Endothelial cell of umbilical vein (primary cell): ENCODE measurements around the gene FAM181A.

Experiments
- CTCF ChIP-seq, 2 donors: IDR thresholded peaks; 1 replicate in 1 of 2; 2 replicates in 1 of 2; pipeline ENCODE4 v1.5.1; 2011; ENCODE audit warnings: low read length in 2 of 2, mild to moderate bottlenecking in 2 of 2, moderate library complexity in 2 of 2, control low read depth in 1 of 2, inconsistent platforms in 1 of 2, low read depth in 1 of 2; ENCODE audit not compliant: insufficient read depth in 1 of 2; ENCODE audit errors: extremely low read depth in 1 of 2
- EZH2 ChIP-seq: IDR thresholded peaks from 2 replicates; pipeline ENCODE4 v1.6.1; 2012; ENCODE audit warnings: borderline replicate concordance, low read depth, mild to moderate bottlenecking, moderate library complexity, low read length, inconsistent platforms; ENCODE audit not compliant: severe bottlenecking
- FOS ChIP-seq: IDR thresholded peaks from 2 replicates; pipeline ENCODE4 v1.6.1; 2011; ENCODE audit warnings: mild to moderate bottlenecking, low read length, moderate library complexity, borderline replicate concordance; ENCODE audit not compliant: insufficient read depth
- GATA2 ChIP-seq: IDR thresholded peaks from 2 replicates; pipeline ENCODE4 v1.7.0; 2011; ENCODE audit warnings: low read depth, mild to moderate bottlenecking, moderate library complexity, mixed read lengths, low read length; ENCODE audit not compliant: insufficient read length, insufficient read depth
- JUN ChIP-seq: IDR thresholded peaks from 2 replicates; pipeline ENCODE4 v1.6.1; 2011; ENCODE audit warnings: borderline replicate concordance, low read depth; ENCODE audit not compliant: insufficient read length, insufficient read depth
- MAX ChIP-seq: IDR thresholded peaks from 2 replicates; pipeline ENCODE4 v1.6.1; 2011; ENCODE audit not compliant: insufficient read depth, insufficient read length
- MYC ChIP-seq: IDR thresholded peaks from one replicate; pipeline ENCODE4 v1.6.1; 2011; ENCODE audit warnings: mild to moderate bottlenecking, low read depth, low read length
- POLR2A ChIP-seq: IDR thresholded peaks from 2 replicates; pipeline ENCODE4 v1.6.1; 2012; ENCODE audit warnings: low read depth, mild to moderate bottlenecking, control low read depth, low read length
- POLR2AphosphoS5 ChIP-seq: IDR thresholded peaks from 2 replicates; pipeline ENCODE4 v1.6.1; 2012; ENCODE audit warnings: low read depth, mild to moderate bottlenecking, control low read depth, low read length, moderate library complexity; ENCODE audit not compliant: insufficient read depth

GRCh38 chr14:93950948-93951634 lies 23.9 kb downstream of the FAM181A start:
- TF ChIP-seq GATA2 (no peak), POLR2A (no peak), EZH2 (no peak), MYC (no peak), CTCF (IDR thresholded peaks at IDR 0.05; ENCODE audit: extremely low read depth in 1 of 2, insufficient read depth in 1 of 2, low read depth in 1 of 2, low read length in 2 of 2) (no peak), FOS (no peak), MAX (no peak), POLR2AphosphoS5 (no peak), JUN (no peak)
